Stomach (tissue), 9 donors: Measurements from ENCODE around the gene PARD3. TPM values are rescaled to one million over a fixed set of nuclear protein-coding genes. Genes with fewer than 3 reads are reported as not detected.

Experiments
- DNase-seq, 2 donors: peaks; one replicate each; pipeline versions ENCODE4 v3.0.0 to v3.0.0-alpha.2; 2013 to 2019
- H3K27ac ChIP-seq, 5 donors: fragments of 200-600 bp in 4 of 5; sonication (generic) in 4 of 5; one replicate each; pipeline ENCODE4 v1.5.1; 2013 to 2019; ENCODE audit warnings: mild to moderate bottlenecking in 1 of 5, moderate library complexity in 1 of 5
- H3K27me3 ChIP-seq, 3 donors: fragments of 200-600 bp; sonication (generic); one replicate each; pipeline ENCODE4 v1.5.1; 2017 to 2019; ENCODE audit warnings: mixed run types in 1 of 3
- H3K36me3 ChIP-seq, 4 donors: fragments of 200-600 bp; sonication (generic); 1 replicate in 3 of 4; 2 replicates in 1 of 4; pipeline ENCODE4 v1.5.1; 2016 to 2019
- H3K4me1 ChIP-seq, 4 donors: fragments of 200-600 bp; sonication (generic); one replicate each; pipeline ENCODE4 v1.5.1; 2016 to 2019
- H3K4me3 ChIP-seq, 4 donors: fragments of 200-600 bp; sonication (generic) in 3 of 4; one replicate each; pipeline ENCODE4 v1.5.1; 2016 to 2019; ENCODE audit warnings: mild to moderate bottlenecking in 1 of 4
- H3K9me3 ChIP-seq, 4 donors: fragments of 200-600 bp; sonication (generic); one replicate each; pipeline ENCODE4 v1.5.1; 2016 to 2019
- EP300 ChIP-seq: sonication (generic); formaldehyde crosslinking; IDR thresholded peaks from one replicate; pipeline ENCODE4 v1.6.1; 2017; ENCODE audit warnings: antibody characterized with exemption
- POLR2A ChIP-seq, 4 donors: fragments of 450-650 bp; IDR thresholded peaks; one replicate each; pipeline ENCODE4 v1.6.1; 2016; ENCODE audit warnings: antibody characterized with exemption in 4 of 4, control low read depth in 2 of 4, mild to moderate bottlenecking in 1 of 4, moderate library complexity in 1 of 4
- POLR2AphosphoS5 ChIP-seq, 3 donors: sonication (generic); formaldehyde crosslinking; IDR thresholded peaks; one replicate each; pipeline ENCODE4 v1.6.1; 2016; ENCODE audit warnings: antibody characterized with exemption in 3 of 3
- WGBS, 5 donors: extraction: QIAGEN DNeasy Blood & Tissue Kit in 3 of 5; methylation state at CpG; one replicate each; pipeline versions ENCODE4 v1.1.5 to v1.1.7; 2013 to 2018; 5-methylcytosine and 5-hydroxymethylcytosine counted together
- intact Hi-C: fragments of 100-400 bp; cut with DNase I; formaldehyde crosslinking; loops from one replicate; pipeline ENCODE4 v1.15.1; 2023; ENCODE audit warnings: low total_unique reads
- polyA plus RNA-seq, 3 donors: library from polyadenylated mRNA; stranded (reverse); fragments of 200-250 nt; gene quantifications; one replicate each; pipeline ENCODE4 v1.2.3, GENCODE V29; 2013
- total RNA-seq, 5 donors: library from RNA; depleted of rRNA; stranded (reverse); fragments of >200 nt; gene quantifications; one replicate each; pipeline versions ENCODE4 v1.1.0 to v1.2.3, GENCODE V29; 2014 to 2016
- TF ChIP-seq, protein P1 (sequence below), 7 experiments: fragments of 450-650 bp in 4 of 7; fragments of 200-600 bp in 3 of 7; sonication (generic) in 3 of 7; IDR thresholded peaks; one replicate each; pipeline ENCODE4 v1.5.1; 2016 to 2019; ENCODE audit warnings: antibody characterized with exemption in 7 of 7, control low read depth in 2 of 7, mild to moderate bottlenecking in 1 of 7
- donor health status: healthy with polysubstance abuse.
- donor health status: Bipolar disorder and iron deficiency.
- donor health status: healthy.

The PARD3 gene
- total and polyA plus RNA-seq, 8 donors: 13.7 to 118 (median 31.8) TPM

DNA sequence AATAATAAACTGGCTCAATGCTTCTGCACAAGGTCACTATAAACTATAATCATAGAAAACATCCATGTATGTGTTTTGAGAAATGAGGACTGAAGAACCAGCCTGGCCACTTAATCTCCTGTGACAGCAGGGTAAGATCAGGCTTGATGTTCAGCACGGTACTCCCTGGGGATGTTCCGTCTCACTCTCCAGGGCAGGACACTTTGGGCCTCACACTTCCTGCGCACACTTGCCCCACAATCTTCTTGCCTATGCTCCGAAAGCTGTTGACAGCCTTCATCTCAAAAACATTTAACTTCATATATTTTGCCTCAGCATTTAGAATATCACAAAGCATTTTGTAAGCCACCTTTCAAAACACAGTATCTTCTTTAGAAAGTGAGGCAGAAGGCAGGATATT lies 92.7 kb downstream of the PARD3 start:
- no peaks in the 10 kb centered on the region for H3K27me3 ChIP-seq
- H3K4me1 ChIP-seq: peaks cover 10 to 87% (median 30%) of the 10 kb centered on the region in 4 donors
- H3K4me3 ChIP-seq: no peak overlapping the region
- 83 to 92% (median 86%) methylated on average over 4 of the region's 4 CpGs for whole genome bisulfite sequencing, 5 donors
- H3K27ac ChIP-seq: no peak overlapping the region
- TF ChIP-seq, protein P1, sequence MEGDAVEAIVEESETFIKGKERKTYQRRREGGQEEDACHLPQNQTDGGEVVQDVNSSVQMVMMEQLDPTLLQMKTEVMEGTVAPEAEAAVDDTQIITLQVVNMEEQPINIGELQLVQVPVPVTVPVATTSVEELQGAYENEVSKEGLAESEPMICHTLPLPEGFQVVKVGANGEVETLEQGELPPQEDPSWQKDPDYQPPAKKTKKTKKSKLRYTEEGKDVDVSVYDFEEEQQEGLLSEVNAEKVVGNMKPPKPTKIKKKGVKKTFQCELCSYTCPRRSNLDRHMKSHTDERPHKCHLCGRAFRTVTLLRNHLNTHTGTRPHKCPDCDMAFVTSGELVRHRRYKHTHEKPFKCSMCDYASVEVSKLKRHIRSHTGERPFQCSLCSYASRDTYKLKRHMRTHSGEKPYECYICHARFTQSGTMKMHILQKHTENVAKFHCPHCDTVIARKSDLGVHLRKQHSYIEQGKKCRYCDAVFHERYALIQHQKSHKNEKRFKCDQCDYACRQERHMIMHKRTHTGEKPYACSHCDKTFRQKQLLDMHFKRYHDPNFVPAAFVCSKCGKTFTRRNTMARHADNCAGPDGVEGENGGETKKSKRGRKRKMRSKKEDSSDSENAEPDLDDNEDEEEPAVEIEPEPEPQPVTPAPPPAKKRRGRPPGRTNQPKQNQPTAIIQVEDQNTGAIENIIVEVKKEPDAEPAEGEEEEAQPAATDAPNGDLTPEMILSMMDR (IDR thresholded peaks at IDR 0.05): no peak
- no peak for TF ChIP-seq POLR2AphosphoS5 (IDR thresholded peaks at IDR 0.05)
- no peak for TF ChIP-seq POLR2A (IDR thresholded peaks at IDR 0.05)
- TF ChIP-seq EP300: no peak
- H3K9me3 ChIP-seq: no peaks in the 10 kb centered on the region
- no peaks in the 10 kb centered on the region for H3K36me3 ChIP-seq
- intact Hi-C loops: no loop called here
- no peak for DNase-seq

DNA sequence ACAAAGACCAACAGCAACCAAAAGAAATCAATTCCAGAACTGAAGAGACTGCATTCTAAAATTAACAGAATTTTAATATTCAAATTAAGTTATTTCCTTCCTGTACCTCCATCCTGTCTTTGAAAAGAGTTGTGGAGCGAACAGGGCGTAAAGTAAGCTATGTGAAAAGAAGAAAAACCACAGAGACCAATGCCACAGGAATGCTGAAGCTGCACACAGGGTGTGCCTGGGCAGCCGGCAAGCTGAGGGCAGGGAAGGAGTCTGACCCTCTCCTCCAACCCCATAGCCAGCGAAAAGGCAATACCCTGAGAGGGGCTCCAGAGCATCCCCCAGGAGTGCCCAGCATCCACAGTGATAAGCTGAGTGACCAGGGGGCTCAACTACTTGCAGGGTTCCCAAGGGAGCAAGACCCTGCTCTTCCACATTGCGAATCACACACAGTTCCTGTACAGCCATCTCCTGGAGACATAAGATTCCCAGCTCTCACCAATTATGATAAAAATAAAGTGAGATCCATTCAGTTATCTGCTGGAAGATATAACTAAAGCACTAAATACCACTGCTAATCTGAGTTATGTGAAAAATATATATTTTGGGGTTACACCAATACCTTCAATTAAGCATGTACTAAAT lies 93.8 kb downstream of the PARD3 start:
- TF ChIP-seq POLR2AphosphoS5 (IDR thresholded peaks at IDR 0.05) (no peak), EP300 (no peak)
- WGBS, 5 donors: 47 to 57% (median 50%) methylated on average over 5 of the region's 5 CpGs
- Histone ChIP-seq H3K27me3 (no peaks in the 10 kb centered on the region), H3K27ac (no peak overlapping the region), H3K4me1 (peaks cover 10 to 86% (median 35%) of the 10 kb centered on the region in 4 donors), H3K9me3 (no peaks in the 10 kb centered on the region), H3K4me3 (no peak overlapping the region), H3K36me3 (no peaks in the 10 kb centered on the region)
- no peak for DNase-seq
- intact Hi-C loops: no loop called here

DNA sequence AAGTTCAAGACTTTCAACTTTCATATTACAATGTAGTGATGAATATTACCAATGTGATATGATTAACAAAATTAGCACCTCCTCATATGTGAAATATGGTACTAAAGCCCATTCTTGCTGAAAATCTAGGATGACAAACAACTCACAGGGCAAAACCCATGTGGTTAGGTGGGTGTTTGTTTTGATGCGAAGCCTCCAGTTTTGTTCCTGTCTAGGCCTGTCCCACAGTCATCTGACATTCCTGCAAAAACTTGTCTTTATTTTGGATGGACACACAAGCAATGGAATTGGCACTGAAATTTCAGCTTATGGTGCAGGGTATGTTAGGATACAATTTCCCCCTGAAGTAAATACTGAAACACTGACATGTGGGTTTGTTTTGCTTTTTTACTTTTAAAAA lies 95.3 kb downstream of the PARD3 start:
- no peak overlapping the region for H3K4me3 ChIP-seq
- 48 to 96% (median 83%) methylated on average over 1 of the region's 1 CpG for WGBS, 5 donors
- no peaks in the 10 kb centered on the region for H3K36me3 ChIP-seq
- intact Hi-C loops: no loop called here
- peaks cover 10 to 91% (median 39%) of the 10 kb centered on the region in 4 donors for H3K4me1 ChIP-seq
- H3K9me3 ChIP-seq: no peaks in the 10 kb centered on the region
- DNase-seq: no peak
- H3K27me3 ChIP-seq: no peaks in the 10 kb centered on the region
- TF ChIP-seq, protein P1 (IDR thresholded peaks at IDR 0.05): no peak
- TF ChIP-seq POLR2AphosphoS5 (IDR thresholded peaks at IDR 0.05): no peak
- TF ChIP-seq EP300: no peak
- TF ChIP-seq POLR2A (IDR thresholded peaks at IDR 0.05): no peak
- H3K27ac ChIP-seq: no peak overlapping the region

DNA sequence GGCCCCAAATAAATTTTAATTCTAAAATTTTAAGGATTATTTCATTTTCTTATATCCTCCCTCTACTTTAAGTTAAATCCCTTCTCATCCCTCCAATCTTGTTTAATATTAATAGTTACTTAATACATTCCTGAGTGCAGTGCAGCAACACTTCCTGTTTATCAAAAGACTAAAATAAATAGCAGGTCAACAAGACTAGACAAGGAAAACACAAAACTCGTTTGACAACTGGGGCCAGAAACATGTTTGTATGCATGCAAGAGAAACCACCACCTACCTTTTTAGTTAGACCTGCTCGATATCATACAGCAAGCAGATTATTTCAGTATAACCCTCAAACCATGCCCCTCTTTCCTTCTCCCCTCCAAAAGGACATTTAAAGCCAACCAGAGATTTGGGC lies 95.8 kb downstream of the PARD3 start:
- intact Hi-C loops: no loop called here
- Histone ChIP-seq H3K27ac (no peak overlapping the region), H3K36me3 (no peaks in the 10 kb centered on the region), H3K4me3 (no peak overlapping the region), H3K9me3 (no peaks in the 10 kb centered on the region), H3K4me1 (peaks cover 10 to 91% (median 41%) of the 10 kb centered on the region in 4 donors), H3K27me3 (no peaks in the 10 kb centered on the region)
- 45 to 53% (median 45%) methylated on average over 2 of the region's 2 CpGs for WGBS, 5 donors
- DNase-seq: no peak
- TF ChIP-seq POLR2AphosphoS5 (IDR thresholded peaks at IDR 0.05) (no peak), POLR2A (IDR thresholded peaks at IDR 0.05) (no peak), EP300 (no peak)
- TF ChIP-seq, protein P1 (IDR thresholded peaks at IDR 0.05): no peak

DNA sequence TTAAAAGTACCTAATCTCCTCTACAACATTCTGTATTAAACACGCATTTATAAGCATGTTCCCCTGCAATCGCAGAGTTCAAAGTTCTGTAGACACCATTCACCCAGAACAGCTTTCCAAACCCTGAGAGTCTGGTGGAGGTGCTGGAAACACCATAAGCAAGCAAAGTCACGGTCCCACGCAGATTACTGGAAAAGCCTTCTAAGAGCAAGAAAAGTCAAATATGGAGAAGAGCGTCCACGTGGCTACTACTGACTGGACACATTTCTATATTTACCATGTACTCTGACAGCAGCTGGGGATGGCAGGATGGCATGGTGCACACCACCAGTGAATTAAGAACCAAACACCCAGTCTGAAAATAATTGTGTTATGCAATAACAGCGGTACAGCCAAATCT lies 97.7 kb downstream of the PARD3 start:
- Histone ChIP-seq H3K9me3 (no peaks in the 10 kb centered on the region), H3K27ac (no peak overlapping the region), H3K4me3 (no peak overlapping the region), H3K4me1 (peaks cover 16 to 90% (median 43%) of the 10 kb centered on the region in 4 donors), H3K27me3 (no peaks in the 10 kb centered on the region), H3K36me3 (no peaks in the 10 kb centered on the region)
- no peak for TF ChIP-seq POLR2A (IDR thresholded peaks at IDR 0.05)
- DNase-seq: no peak
- intact Hi-C loops: no loop called here
- 46 to 69% (median 58%) methylated on average over 7 of the region's 7 CpGs for WGBS, 5 donors
